HG02623 (cell line): ENCODE data around the gene GOLT1A.

Experiments used
- ATAC-seq: cut with Tn5 transposase; IDR thresholded peaks from one replicate; pipeline ENCODE4 v1.9.1; 2021; ENCODE audit warnings: moderate library complexity; ENCODE audit not compliant: unreplicated experiment

Gene GOLT1A

GRCh38 chr1:204219971-204220616, 6.3 kb upstream of the GOLT1A start:
- no peak for ATAC-seq

GRCh38 chr1:204218552-204218951, 4.8 kb upstream of the GOLT1A start:
- ATAC-seq = no peak

GRCh38 chr1:204217648-204218000, 3.8 kb upstream of the GOLT1A start:
- ATAC-seq = no peak

- no peak for ATAC-seq
These were observed 3.3 kb upstream of the GOLT1A start for GRCh38 chr1:204216880-204217647.

GRCh38 chr1:204216236-204216635, 2.4 kb upstream of the GOLT1A start:
- no peak for ATAC-seq

- ATAC-seq = no peak
These were observed 1.1 kb downstream of the GOLT1A start for GRCh38 chr1:204212715-204213114.

GRCh38 chr1:204211046-204211445, 2.7 kb downstream of the GOLT1A start:
- ATAC-seq = no peak

- ATAC-seq = peak; percentile 45
These were observed 6.6 kb downstream of the GOLT1A start for GRCh38 chr1:204207136-204207616.

GRCh38 chr1:204206121-204206520, 7.7 kb downstream of the GOLT1A start:
- ATAC-seq = no peak

- ATAC-seq = no peak
These were observed 8.3 kb downstream of the GOLT1A start for GRCh38 chr1:204205486-204205885.

GRCh38 chr1:204204944-204205343, 8.8 kb downstream of the GOLT1A start:
- no peak for ATAC-seq

- ATAC-seq = no peak
These were observed 10.5 kb downstream of the GOLT1A start for GRCh38 chr1:204203206-204203767.

GRCh38 chr1:204202481-204202880, 11.3 kb downstream of the GOLT1A start:
- ATAC-seq = no peak

- no peak for ATAC-seq
These were observed 12.3 kb downstream of the GOLT1A start for GRCh38 chr1:204201348-204202040.

- no peak for ATAC-seq
These were observed 14.2 kb downstream of the GOLT1A start for GRCh38 chr1:204199579-204199978.

- no peak for ATAC-seq
These were observed 15.1 kb downstream of the GOLT1A start for GRCh38 chr1:204198348-204199340.

- ATAC-seq = no peak
These were observed 16.7 kb downstream of the GOLT1A start for GRCh38 chr1:204197068-204197467.

GRCh38 chr1:204196068-204196795, 17.6 kb downstream of the GOLT1A start, which contains the start of gene KISS1:
Gene KISS1 (minus strand): TSS chr1:204196491. CDS start chr1:204192876, 3,615 bp downstream.
- no peak for ATAC-seq

- ATAC-seq = no peak
These were observed 19.0 kb downstream of the GOLT1A start for GRCh38 chr1:204194771-204195170.

- ATAC-seq = no peak
These were observed 19.7 kb downstream of the GOLT1A start for GRCh38 chr1:204194080-204194479.
